Liver (tissue), 3 donors: ENCODE measurements around the gene TAF6.

ENCODE experiments used
- MAX ChIP-seq: IDR thresholded peaks from 2 replicates; pipeline ENCODE4 v1.6.1; 2016; ENCODE audit warnings: antibody characterized with exemption
- RAD21 ChIP-seq, 2 donors: IDR thresholded peaks; 2 replicates each; pipeline ENCODE4 v1.6.1; 2016; ENCODE audit warnings: antibody characterized with exemption in 2 of 2, mild to moderate bottlenecking in 2 of 2
- REST ChIP-seq: IDR thresholded peaks from 2 replicates; pipeline ENCODE4 v1.6.1; 2016; ENCODE audit warnings: antibody characterized with exemption, mild to moderate bottlenecking
- RXRA ChIP-seq, 2 donors: IDR thresholded peaks; 2 replicates each; pipeline ENCODE4 v1.6.1; 2017 to 2018; ENCODE audit warnings: antibody characterized with exemption in 2 of 2, mild to moderate bottlenecking in 1 of 2
- SP1 ChIP-seq: IDR thresholded peaks from 2 replicates; pipeline ENCODE4 v1.6.1; 2018; ENCODE audit warnings: antibody characterized with exemption, mild to moderate bottlenecking
- TF ChIP-seq, protein P1 (sequence below): fragments of 150-350 bp; IDR thresholded peaks from 2 replicates; pipeline ENCODE4 v1.5.1; 2017; ENCODE audit warnings: improper control_type of control experiment, low read depth, low read length; ENCODE audit not compliant: missing input control
- donor health status: healthy.
- donor health status: healthy.

GRCh38 chr7:100122568-100122967 lies 3.4 kb upstream of the TAF6 start:
- TF ChIP-seq, protein P1, sequence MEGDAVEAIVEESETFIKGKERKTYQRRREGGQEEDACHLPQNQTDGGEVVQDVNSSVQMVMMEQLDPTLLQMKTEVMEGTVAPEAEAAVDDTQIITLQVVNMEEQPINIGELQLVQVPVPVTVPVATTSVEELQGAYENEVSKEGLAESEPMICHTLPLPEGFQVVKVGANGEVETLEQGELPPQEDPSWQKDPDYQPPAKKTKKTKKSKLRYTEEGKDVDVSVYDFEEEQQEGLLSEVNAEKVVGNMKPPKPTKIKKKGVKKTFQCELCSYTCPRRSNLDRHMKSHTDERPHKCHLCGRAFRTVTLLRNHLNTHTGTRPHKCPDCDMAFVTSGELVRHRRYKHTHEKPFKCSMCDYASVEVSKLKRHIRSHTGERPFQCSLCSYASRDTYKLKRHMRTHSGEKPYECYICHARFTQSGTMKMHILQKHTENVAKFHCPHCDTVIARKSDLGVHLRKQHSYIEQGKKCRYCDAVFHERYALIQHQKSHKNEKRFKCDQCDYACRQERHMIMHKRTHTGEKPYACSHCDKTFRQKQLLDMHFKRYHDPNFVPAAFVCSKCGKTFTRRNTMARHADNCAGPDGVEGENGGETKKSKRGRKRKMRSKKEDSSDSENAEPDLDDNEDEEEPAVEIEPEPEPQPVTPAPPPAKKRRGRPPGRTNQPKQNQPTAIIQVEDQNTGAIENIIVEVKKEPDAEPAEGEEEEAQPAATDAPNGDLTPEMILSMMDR, result no peak
- TF ChIP-seq MAX (no peak), RAD21 (IDR thresholded peaks at IDR 0.05) (no peak), RXRA (IDR thresholded peaks at IDR 0.05) (no peak), SP1 (no peak), REST (no peak)
